Measurements from ENCODE around the gene LRRC38.
A peak's percentile ranks its signal among the peaks of the same experiment; 100 is the strongest.

The LRRC38 gene

DNA sequence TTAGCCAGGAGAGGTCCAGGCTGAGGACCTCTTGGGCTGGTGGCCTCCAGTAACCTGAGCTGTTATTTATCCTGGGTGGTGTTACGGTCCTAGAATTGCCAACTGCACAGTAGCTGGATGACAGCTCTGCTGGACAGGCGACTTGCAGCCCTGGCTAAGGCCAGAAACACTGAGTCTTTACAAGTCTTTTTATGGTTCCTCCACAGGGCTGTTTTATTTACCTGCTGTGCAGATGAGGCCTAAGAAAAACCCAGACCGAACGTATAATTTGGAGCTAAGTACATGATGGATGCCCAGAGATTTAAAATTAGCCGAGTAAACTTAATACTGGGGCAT lies 30.4 kb upstream of the LRRC38 start:
- H3K27ac ChIP-seq = no peak overlapping the region
- no peak overlapping the region for H3K4me3 ChIP-seq (ENCODE audit: low read depth, low read length)
- H3K4me2 ChIP-seq (ENCODE audit: low read length) = no peak overlapping the region
- no peaks in the 10 kb centered on the region for H3K79me2 ChIP-seq
- H3K9me3 ChIP-seq (ENCODE audit: control insufficient read depth, low read length) = no peaks in the 10 kb centered on the region
- TF ChIP-seq, protein P1, sequence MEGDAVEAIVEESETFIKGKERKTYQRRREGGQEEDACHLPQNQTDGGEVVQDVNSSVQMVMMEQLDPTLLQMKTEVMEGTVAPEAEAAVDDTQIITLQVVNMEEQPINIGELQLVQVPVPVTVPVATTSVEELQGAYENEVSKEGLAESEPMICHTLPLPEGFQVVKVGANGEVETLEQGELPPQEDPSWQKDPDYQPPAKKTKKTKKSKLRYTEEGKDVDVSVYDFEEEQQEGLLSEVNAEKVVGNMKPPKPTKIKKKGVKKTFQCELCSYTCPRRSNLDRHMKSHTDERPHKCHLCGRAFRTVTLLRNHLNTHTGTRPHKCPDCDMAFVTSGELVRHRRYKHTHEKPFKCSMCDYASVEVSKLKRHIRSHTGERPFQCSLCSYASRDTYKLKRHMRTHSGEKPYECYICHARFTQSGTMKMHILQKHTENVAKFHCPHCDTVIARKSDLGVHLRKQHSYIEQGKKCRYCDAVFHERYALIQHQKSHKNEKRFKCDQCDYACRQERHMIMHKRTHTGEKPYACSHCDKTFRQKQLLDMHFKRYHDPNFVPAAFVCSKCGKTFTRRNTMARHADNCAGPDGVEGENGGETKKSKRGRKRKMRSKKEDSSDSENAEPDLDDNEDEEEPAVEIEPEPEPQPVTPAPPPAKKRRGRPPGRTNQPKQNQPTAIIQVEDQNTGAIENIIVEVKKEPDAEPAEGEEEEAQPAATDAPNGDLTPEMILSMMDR (IDR thresholded peaks at IDR 0.05) = no peak
- no peaks in the 10 kb centered on the region for H3K36me3 ChIP-seq (ENCODE audit: control insufficient read depth, insufficient read depth, low read length)
- no peak overlapping the region for H3K9ac ChIP-seq
- no peaks in the 10 kb centered on the region for H3K4me1 ChIP-seq
- no peaks in the 10 kb centered on the region for H3K27me3 ChIP-seq (ENCODE audit: control insufficient read depth, insufficient read depth, low read length)
- no peak overlapping the region for H2AFZ ChIP-seq

DNA sequence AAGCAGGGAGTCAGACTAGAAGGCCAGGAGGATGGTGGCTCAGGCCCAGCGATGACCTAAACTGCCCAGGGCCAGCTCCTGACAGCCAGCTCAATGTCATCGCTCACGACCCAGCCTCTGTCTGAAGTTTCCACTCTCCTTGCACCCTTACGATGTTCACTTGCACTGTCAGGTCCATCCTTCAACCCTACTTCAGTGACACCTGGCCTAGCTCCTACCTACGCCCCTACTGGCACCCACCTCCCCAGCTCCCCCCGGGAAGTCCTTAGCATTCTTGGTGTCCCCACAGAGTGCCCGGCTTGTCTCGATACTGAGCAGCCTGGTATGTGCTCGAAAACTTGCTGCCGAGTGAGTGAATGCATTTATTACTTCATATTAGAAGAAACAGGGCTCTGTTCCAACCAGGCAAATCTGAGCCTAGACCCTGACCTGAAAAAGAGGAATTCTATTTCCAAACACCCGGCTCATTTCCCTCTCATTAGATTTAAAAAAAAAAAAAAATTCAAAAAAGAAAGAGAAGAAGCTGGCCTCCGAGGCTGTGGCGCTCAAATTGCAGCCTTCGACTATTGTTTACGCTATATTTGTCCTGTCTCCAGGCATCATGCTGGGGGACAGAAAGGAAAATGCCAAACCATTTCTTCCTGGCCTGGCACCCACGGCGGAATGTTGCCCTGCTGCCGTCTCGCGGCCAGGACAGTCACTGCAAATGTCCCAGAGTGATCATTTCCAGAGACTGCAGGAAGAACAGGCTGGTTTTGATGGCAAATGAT lies 29.8 kb upstream of the LRRC38 start:
- H3K27me3 ChIP-seq (ENCODE audit: control insufficient read depth, insufficient read depth, low read length) = no peaks in the 10 kb centered on the region
- H3K9ac ChIP-seq = no peak overlapping the region
- no peak overlapping the region for H2AFZ ChIP-seq
- peak overlapping the region; percentile 5 for H3K4me3 ChIP-seq (ENCODE audit: low read depth, low read length)
- H3K9me3 ChIP-seq (ENCODE audit: control insufficient read depth, low read length) = no peaks in the 10 kb centered on the region
- TF ChIP-seq, protein P1 (IDR thresholded peaks at IDR 0.05) = peak; percentile 15
- H3K36me3 ChIP-seq (ENCODE audit: control insufficient read depth, insufficient read depth, low read length) = no peaks in the 10 kb centered on the region
- H3K4me1 ChIP-seq = no peaks in the 10 kb centered on the region
- H3K4me2 ChIP-seq (ENCODE audit: low read length) = no peak overlapping the region
- no peak overlapping the region for H3K27ac ChIP-seq
- H3K79me2 ChIP-seq = no peaks in the 10 kb centered on the region

DNA sequence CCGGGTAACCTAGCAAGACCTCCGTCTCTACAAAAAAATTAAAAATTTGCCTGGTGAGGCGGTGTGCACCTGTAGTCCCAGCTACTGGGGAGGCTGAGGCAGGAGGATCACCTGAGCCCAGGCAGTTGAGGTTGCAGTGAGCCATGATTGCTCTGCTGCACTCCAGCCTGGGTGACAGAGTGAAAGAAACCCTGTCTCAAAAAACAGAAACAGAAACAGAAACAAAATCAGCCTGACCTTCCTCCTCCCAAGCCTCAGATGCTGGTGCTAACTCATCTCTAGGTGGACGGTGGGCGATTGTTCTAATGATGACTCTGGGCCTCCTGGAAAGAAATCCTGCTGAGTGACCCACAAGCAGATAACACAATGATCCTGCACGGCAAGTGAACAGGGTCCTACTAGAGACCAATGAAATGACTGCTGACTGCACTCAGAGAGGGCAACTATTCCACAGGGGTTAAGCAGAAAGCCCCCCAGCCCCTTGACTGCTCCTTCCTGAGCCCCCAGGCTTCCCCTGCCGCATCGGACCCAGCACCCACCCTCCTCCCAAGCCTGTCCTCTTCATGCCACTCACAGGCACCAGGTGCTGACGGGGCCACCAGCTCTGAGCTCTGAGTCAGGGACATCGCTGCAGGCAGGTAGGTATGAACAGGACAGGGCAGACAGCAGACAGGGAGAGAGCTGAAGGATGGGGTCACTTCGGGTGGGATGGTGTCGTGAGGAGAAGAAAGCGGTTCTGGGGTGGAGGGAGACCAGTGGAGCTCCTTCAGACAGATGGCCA lies 27.8 kb upstream of the LRRC38 start:
- no peak overlapping the region for H2AFZ ChIP-seq
- no peaks in the 10 kb centered on the region for H3K79me2 ChIP-seq
- H3K27ac ChIP-seq = no peak overlapping the region
- H3K4me1 ChIP-seq = no peaks in the 10 kb centered on the region
- no peak overlapping the region for H3K4me3 ChIP-seq (ENCODE audit: low read depth, low read length)
- H3K4me2 ChIP-seq (ENCODE audit: low read length) = no peak overlapping the region
- TF ChIP-seq, protein P1 (IDR thresholded peaks at IDR 0.05) = no peak
- no peaks in the 10 kb centered on the region for H3K9me3 ChIP-seq (ENCODE audit: control insufficient read depth, low read length)
- H3K27me3 ChIP-seq (ENCODE audit: control insufficient read depth, insufficient read depth, low read length) = no peaks in the 10 kb centered on the region
- no peaks in the 10 kb centered on the region for H3K36me3 ChIP-seq (ENCODE audit: control insufficient read depth, insufficient read depth, low read length)
- no peak overlapping the region for H3K9ac ChIP-seq

DNA sequence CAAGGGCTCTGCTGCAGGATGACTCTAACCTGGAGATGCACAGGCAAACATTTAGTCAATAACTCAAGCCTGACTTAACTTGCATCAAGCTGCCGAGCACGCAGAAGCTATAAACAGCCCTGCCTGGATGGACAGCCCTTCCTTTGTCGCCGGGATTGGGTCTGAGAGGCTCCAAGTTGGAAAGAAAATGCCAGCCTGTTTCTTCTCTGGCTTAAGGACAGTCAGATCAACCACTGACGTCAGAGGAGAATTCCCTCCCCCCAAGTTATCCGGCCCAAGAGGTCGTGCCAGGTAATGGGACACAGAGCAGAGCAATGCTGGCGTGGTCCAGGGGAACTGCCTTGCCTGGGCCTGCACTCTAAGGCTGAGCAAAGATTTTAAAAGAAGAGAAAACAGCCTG lies 27.1 kb upstream of the LRRC38 start:
- Histone ChIP-seq H3K27ac (no peak overlapping the region), H2AFZ (no peak overlapping the region), H3K9ac (no peak overlapping the region)

More for the DNA sequence above, 27.1 kb upstream of the LRRC38 start:
- TF ChIP-seq, protein P1 (IDR thresholded peaks at IDR 0.05) = no peak
- H3K4me2 ChIP-seq (ENCODE audit: low read length) = no peak overlapping the region
- H3K36me3 ChIP-seq (ENCODE audit: control insufficient read depth, insufficient read depth, low read length) = no peaks in the 10 kb centered on the region
- H3K9me3 ChIP-seq (ENCODE audit: control insufficient read depth, low read length) = no peaks in the 10 kb centered on the region
- H3K27me3 ChIP-seq (ENCODE audit: control insufficient read depth, insufficient read depth, low read length) = no peaks in the 10 kb centered on the region
- H3K79me2 ChIP-seq = no peaks in the 10 kb centered on the region
- no peaks in the 10 kb centered on the region for H3K4me1 ChIP-seq
- no peak overlapping the region for H3K4me3 ChIP-seq (ENCODE audit: low read depth, low read length)
